ENCODE measurements around the gene KRTAP12-3.
"Not testable (repeated sequence)": the region's sequence is repeated elsewhere in the genome, so short reads cannot be mapped to it uniquely, and the experiment has no call there.

The KRTAP12-3 gene

GRCh38 chr21:44627181-44627822, 30.4 kb upstream of the KRTAP12-3 start:
- not testable (repeated sequence) for DNase-seq (ENCODE audit: low read depth in 2 of 3, low spot score in 1 of 3)

- not testable (repeated sequence) for DNase-seq (ENCODE audit: low read depth in 2 of 3, low spot score in 1 of 3)
Observed at GRCh38 chr21:44627831-44628233, 29.9 kb upstream of the KRTAP12-3 start.

- DNase-seq (ENCODE audit: low read depth in 2 of 3, low spot score in 1 of 3): no peak
Observed at GRCh38 chr21:44628707-44629391, 28.9 kb upstream of the KRTAP12-3 start.

- no peak for DNase-seq (ENCODE audit: low read depth in 2 of 3, low spot score in 1 of 3)
Observed at GRCh38 chr21:44630440-44630839, 27.3 kb upstream of the KRTAP12-3 start.

- no peak for DNase-seq (ENCODE audit: low read depth in 2 of 3, low spot score in 1 of 3)
Observed at GRCh38 chr21:44632067-44632466, 25.7 kb upstream of the KRTAP12-3 start.

GRCh38 chr21:44636209-44637017, 21.3 kb upstream of the KRTAP12-3 start:
- DNase-seq (ENCODE audit: low read depth in 2 of 3, low spot score in 1 of 3): no peak

- DNase-seq (ENCODE audit: low read depth in 2 of 3, low spot score in 1 of 3): no peak
Observed at GRCh38 chr21:44637018-44637850, 20.5 kb upstream of the KRTAP12-3 start, which contains the start of gene KRTAP10-10. TSS of gene KRTAP10-10 (plus strand) at chr21:44637356. CDS start at chr21:44637418, 62 bp downstream.

GRCh38 chr21:44637851-44638348, 19.8 kb upstream of the KRTAP12-3 start:
- not testable (repeated sequence) for DNase-seq (ENCODE audit: low read depth in 2 of 3, low spot score in 1 of 3)

- not testable (repeated sequence) for DNase-seq (ENCODE audit: low read depth in 2 of 3, low spot score in 1 of 3)
Observed at GRCh38 chr21:44638506-44639330, 19.0 kb upstream of the KRTAP12-3 start.

GRCh38 chr21:44639331-44639655, 18.4 kb upstream of the KRTAP12-3 start:
- DNase-seq (ENCODE audit: low read depth in 2 of 3, low spot score in 1 of 3): no peak

GRCh38 chr21:44640761-44641160, 17.0 kb upstream of the KRTAP12-3 start:
- DNase-seq (ENCODE audit: low read depth in 2 of 3, low spot score in 1 of 3): no peak

- no peak for DNase-seq (ENCODE audit: low read depth in 2 of 3, low spot score in 1 of 3)
Observed at GRCh38 chr21:44643741-44644310, 13.9 kb upstream of the KRTAP12-3 start.

- DNase-seq (ENCODE audit: low read depth in 2 of 3, low spot score in 1 of 3): no peak
Observed at GRCh38 chr21:44644878-44645277, 12.9 kb upstream of the KRTAP12-3 start.

GRCh38 chr21:44646366-44647221, 11.1 kb upstream of the KRTAP12-3 start, which contains the start of gene KRTAP10-11:
TSS of gene KRTAP10-11 (plus strand) at chr21:44646414. CDS start at chr21:44646459, 45 bp downstream.
- not testable (repeated sequence) for DNase-seq (ENCODE audit: low read depth in 2 of 3, low spot score in 1 of 3)

GRCh38 chr21:44647222-44647552, 10.5 kb upstream of the KRTAP12-3 start:
- no peak for DNase-seq (ENCODE audit: low read depth in 2 of 3, low spot score in 1 of 3)

GRCh38 chr21:44648557-44649311, 9.0 kb upstream of the KRTAP12-3 start:
- no peak for DNase-seq (ENCODE audit: low read depth in 2 of 3, low spot score in 1 of 3)

GRCh38 chr21:44649521-44650100, 8.1 kb upstream of the KRTAP12-3 start:
- no peak for DNase-seq (ENCODE audit: low read depth in 2 of 3, low spot score in 1 of 3)
